OCI-LY7 (cell line): ENCODE data around the gene CTSL. TPM values are rescaled to one million over a fixed set of nuclear protein-coding genes. Genes with fewer than 3 reads are reported as not detected.

Experiments used
- BruUV-seq: library from RNA; stranded (reverse); fragments of 400-500 nt; replicated peaks from 2 replicates; lab custom pipeline; 2021; lab: Mats Ljungman, UMichigan
- CTCF ChIA-PET: fragments of 300-600 bp; sonication (Branson Sonifier 250); formaldehyde crosslinking; loops from one replicate; lab custom pipeline; 2022; ENCODE audit warnings: antibody characterized with exemption; ENCODE audit not compliant: unreplicated experiment; lab: Charles Lee
- POLR2A ChIA-PET: fragments of 300-600 bp; sonication (Branson Sonifier 250); formaldehyde crosslinking; loops from one replicate; lab custom pipeline; 2022; ENCODE audit warnings: antibody characterized with exemption; lab: Charles Lee
- DNase-seq: peaks from one replicate; pipeline ENCODE4 v3.0.0-alpha.2; 2015; ENCODE audit warnings: low spot score
- H2AFZ ChIP-seq: fragments of 200-600 bp; sonication (generic), shearing (Covaris generic); 2 replicates; pipeline ENCODE4 v1.6.1; 2014; ENCODE audit warnings: mild to moderate bottlenecking, antibody characterized with exemption, low read length, moderate library complexity
- H3K27ac ChIP-seq: fragments of 200-600 bp; sonication (generic); 2 replicates; pipeline ENCODE4 v1.5.1; 2014; ENCODE audit warnings: mixed run types, low read depth, mild to moderate bottlenecking, moderate library complexity, low read length, inconsistent platforms; ENCODE audit not compliant: poor library complexity, severe bottlenecking
- H3K36me3 ChIP-seq: fragments of 200-600 bp; sonication (generic); 2 replicates; pipeline ENCODE4 v1.6.1; 2014; ENCODE audit warnings: mild to moderate bottlenecking, antibody characterized with exemption, low read length, moderate library complexity, mixed read lengths; ENCODE audit not compliant: insufficient read depth
- H3K4me1 ChIP-seq: fragments of 200-600 bp; sonication (generic); 2 replicates; pipeline ENCODE4 v1.5.1; 2014; ENCODE audit warnings: mild to moderate bottlenecking, low read length; ENCODE audit not compliant: insufficient read depth, poor library complexity, severe bottlenecking
- H3K4me2 ChIP-seq: fragments of 200-600 bp; sonication (generic); 2 replicates; pipeline ENCODE4 v1.6.1; 2014; ENCODE audit warnings: mild to moderate bottlenecking, low read length
- H3K4me3 ChIP-seq: fragments of 200-600 bp; sonication (generic); 2 replicates; pipeline ENCODE4 v1.5.1; 2014; ENCODE audit warnings: mild to moderate bottlenecking, low read depth, low read length; ENCODE audit not compliant: poor library complexity, severe bottlenecking
- H3K79me2 ChIP-seq: fragments of 200-600 bp; sonication (generic); 2 replicates; pipeline ENCODE4 v1.6.1; 2016; ENCODE audit warnings: low read depth, mild to moderate bottlenecking, low read length, moderate library complexity, mixed read lengths; ENCODE audit not compliant: insufficient read depth
- H3K9me2 ChIP-seq: fragments of 200-600 bp; sonication (generic); 2 replicates; pipeline ENCODE4 v1.6.1; 2016; ENCODE audit warnings: mild to moderate bottlenecking, low read length, mixed read lengths; ENCODE audit not compliant: insufficient read depth
- H3K9me3 ChIP-seq: fragments of 200-600 bp; sonication (generic); 2 replicates; pipeline ENCODE4 v1.6.1; 2014; ENCODE audit warnings: mild to moderate bottlenecking, mixed run types, low read length, mixed read lengths
- H4K20me1 ChIP-seq: fragments of 200-600 bp; sonication (generic); 2 replicates; pipeline ENCODE4 v1.6.1; 2014; ENCODE audit warnings: mild to moderate bottlenecking, antibody characterized with exemption, low read length, moderate library complexity, mixed read lengths; ENCODE audit not compliant: insufficient read depth
- CTCF ChIP-seq: fragments of 200-600 bp; sonication (generic); conservative IDR thresholded peaks from 2 replicates; pipeline ENCODE4 v1.5.1; 2014; ENCODE audit warnings: mild to moderate bottlenecking, antibody characterized with exemption, low read length, moderate library complexity, mixed read lengths
- EZH2phosphoT487 ChIP-seq: fragments of 200-600 bp; sonication (generic); IDR thresholded peaks from 2 replicates; pipeline ENCODE4 v1.6.1; 2018; ENCODE audit warnings: low read depth, borderline replicate concordance, mild to moderate bottlenecking, mixed run types, antibody characterized with exemption, low read length, moderate library complexity, mixed read lengths
- intact Hi-C: fragments of 100-400 bp; cut with micrococcal nuclease; formaldehyde crosslinking; loops from one replicate; pipeline ENCODE4 v1.10.0; 2022; ENCODE audit not compliant: unreplicated experiment
- total RNA-seq, 2 experiments: library from RNA; depleted of rRNA in 1 of 2; stranded (reverse); fragments of >200 nt in 1 of 2; shearing (Covaris generic) in 1 of 2; gene quantifications; 2 replicates each; pipeline ENCODE4 v1.2.3, GENCODE V29; 2014 to 2022

Gene CTSL
- total RNA-seq, 2 experiments from 2014 or later = not detected

GRCh38 chr9:87733273-87734052, 7.5 kb downstream of the CTSL start:
- H3K27ac ChIP-seq = no peak overlapping the region
- intact Hi-C loops = no loop called here
- H3K9me2 ChIP-seq = no peaks in the 10 kb centered on the region
- H3K79me2 ChIP-seq = no peaks in the 10 kb centered on the region
- POLR2A ChIA-PET = no interaction called here
- BruUV-seq = no TSS peak
- TF ChIP-seq CTCF (no peak), EZH2phosphoT487 (no peak)
- no peak overlapping the region for H3K4me2 ChIP-seq
- no peak overlapping the region for H3K4me3 ChIP-seq
- DNase-seq = no peak
- no peaks in the 10 kb centered on the region for H3K36me3 ChIP-seq
- H3K4me1 ChIP-seq = no peaks in the 10 kb centered on the region
- CTCF ChIA-PET = no interaction called here
- no peaks in the 10 kb centered on the region for H4K20me1 ChIP-seq
- H2AFZ ChIP-seq = no peak overlapping the region
- no peaks in the 10 kb centered on the region for H3K9me3 ChIP-seq

- H3K4me1 ChIP-seq = no peaks in the 10 kb centered on the region
- CTCF ChIA-PET = no interaction called here
- no peak overlapping the region for H2AFZ ChIP-seq
- no peak overlapping the region for H3K4me3 ChIP-seq
- H3K9me3 ChIP-seq = no peaks in the 10 kb centered on the region
- no peak overlapping the region for H3K4me2 ChIP-seq
- no peak overlapping the region for H3K27ac ChIP-seq
- no peaks in the 10 kb centered on the region for H3K9me2 ChIP-seq
- POLR2A ChIA-PET = no interaction called here
- no TSS peak for BruUV-seq
- no peak for DNase-seq
- no peaks in the 10 kb centered on the region for H3K36me3 ChIP-seq
- H3K79me2 ChIP-seq = no peaks in the 10 kb centered on the region
- no peak for TF ChIP-seq EZH2phosphoT487
- TF ChIP-seq CTCF = no peak
- intact Hi-C loops = no loop called here
- H4K20me1 ChIP-seq = no peaks in the 10 kb centered on the region
These were observed 8.2 kb downstream of the CTSL start for GRCh38 chr9:87734106-87734505.

- ChIA-PET POLR2A (no interaction called here), CTCF (no interaction called here)
- Histone ChIP-seq H3K36me3 (no peaks in the 10 kb centered on the region), H3K4me2 (no peak overlapping the region), H3K4me1 (no peaks in the 10 kb centered on the region), H3K79me2 (no peaks in the 10 kb centered on the region), H3K9me3 (no peaks in the 10 kb centered on the region), H3K4me3 (no peak overlapping the region), H2AFZ (no peak overlapping the region), H4K20me1 (no peaks in the 10 kb centered on the region), H3K27ac (no peak overlapping the region), H3K9me2 (no peaks in the 10 kb centered on the region)
- no peak for TF ChIP-seq EZH2phosphoT487
- TF ChIP-seq CTCF = no peak
- no TSS peak for BruUV-seq
- no peak for DNase-seq
- intact Hi-C loops = no loop called here
These were observed 13.6 kb downstream of the CTSL start for GRCh38 chr9:87739546-87739945.
